ENCODE measurements around the gene TIMM50. TPM values are rescaled to one million over a fixed set of nuclear protein-coding genes. Genes with fewer than 3 reads are reported as not detected.

Gene TIMM50
- total and polyA plus RNA-seq, 2 of the 8 experiments (the other 6 are each of a cell fraction or from before 2014, with no cell fraction given) = 155 to 187 TPM

GRCh38 chr19:39467941-39468340 is 12.7 kb upstream of the TIMM50 start:
- H2BK20ac ChIP-seq (ENCODE audit: low read length) = no peak overlapping the region
- TF ChIP-seq KDM5A (IDR thresholded peaks at IDR 0.05; ENCODE audit: low read length) (no peak), EP300 (IDR thresholded peaks at IDR 0.05; ENCODE audit: borderline replicate concordance in 1 of 2, low read depth in 2 of 2, low read length in 2 of 2) (no peak), BRCA1 (IDR thresholded peaks at IDR 0.05; ENCODE audit: low read depth, low read length) (no peak), EGR1 (IDR thresholded peaks at IDR 0.05; ENCODE audit: borderline replicate concordance, low read depth, low read length) (no peak), TEAD4 (IDR thresholded peaks at IDR 0.05; ENCODE audit: low read depth, low read length) (no peak), NRF1 (IDR thresholded peaks at IDR 0.05; ENCODE audit: low read depth, low read length) (no peak), SP2 (IDR thresholded peaks at IDR 0.05; ENCODE audit: low read length) (no peak), RAD21 (IDR thresholded peaks at IDR 0.05 in 1 of 2, conservative IDR thresholded peaks at IDR 0.05 in 1 of 2; ENCODE audit: low read depth in 2 of 2, low read length in 2 of 2) (no peak), MAX (IDR thresholded peaks at IDR 0.05) (no peak), KDM4A (IDR thresholded peaks at IDR 0.05; ENCODE audit: low read depth, low read length, severe bottlenecking) (no peak), JUND (IDR thresholded peaks at IDR 0.05; ENCODE audit: low read length) (no peak), PHF8 (conservative IDR thresholded peaks at IDR 0.05; ENCODE audit: low read depth, low read length) (no peak), NANOG (IDR thresholded peaks at IDR 0.05; ENCODE audit: insufficient read depth, low read depth, low read length, poor library complexity, severe bottlenecking) (no peak), RFX5 (IDR thresholded peaks at IDR 0.05; ENCODE audit: borderline replicate concordance, low read depth, low read length) (no peak)

More at GRCh38 chr19:39467941-39468340, 12.7 kb upstream of the TIMM50 start:
- Histone ChIP-seq H3K56ac (replicated peaks; ENCODE audit: insufficient read length, low read depth, low read length) (no peak overlapping the region), H4K8ac (ENCODE audit: extremely low read depth, insufficient read depth, low read length) (no peak overlapping the region), H2AFZ (ENCODE audit: low read length) (no peak overlapping the region), H3K23me2 (ENCODE audit: low read depth, low read length) (0 out of 2 replicates have a peak, but pooled peaks cover 1% of the 10 kb centered on the region), H2AK5ac (ENCODE audit: low read depth, low read length) (no peak overlapping the region), H4K5ac (ENCODE audit: insufficient read length, low read depth, low read length) (no peak overlapping the region), H3K4me3 (ENCODE audit: extremely low read depth in 1 of 4, insufficient read depth in 2 of 4, low read depth in 3 of 4, low read length in 4 of 4) (no peak overlapping the region), H3K23ac (ENCODE audit: insufficient read length) (no peak overlapping the region), H2BK12ac (ENCODE audit: low read depth, low read length) (no peak overlapping the region), H3K36me3 (ENCODE audit: control insufficient read depth in 2 of 4, insufficient read depth in 4 of 4, low read length in 3 of 4) (peaks cover 39 to 81% (median 66%) of the 10 kb centered on the region in 4 experiments), H4K20me1 (replicated peaks in 1 of 2; ENCODE audit: control insufficient read depth in 1 of 2, insufficient read depth in 2 of 2, low read length in 2 of 2) (peaks cover 0 to 25% of the 10 kb centered on the region in 2 experiments), H3K27ac (ENCODE audit: low read depth, low read length) (no peak overlapping the region), H3K4me2 (ENCODE audit: insufficient read depth in 1 of 2, low read depth in 2 of 2, low read length in 2 of 2) (no peak overlapping the region), H3K4ac (replicated peaks; ENCODE audit: insufficient read length, low read depth, low read length) (no peak overlapping the region), H3K79me1 (ENCODE audit: low read depth, low read length) (peaks cover 14% of the 10 kb centered on the region), H3K9me3 (ENCODE audit: insufficient read depth in 2 of 2, low read depth in 1 of 2, low read length in 1 of 2) (no peaks in the 10 kb centered on the region), H4K91ac (replicated peaks; ENCODE audit: insufficient read length, low read length) (no peak overlapping the region), H3K9ac (replicated peaks in 1 of 4; ENCODE audit: extremely low read depth in 1 of 4, low read depth in 3 of 4, low read length in 3 of 4) (no peak overlapping the region), H3K14ac (ENCODE audit: insufficient read length) (no peak overlapping the region), H3K18ac (ENCODE audit: extremely low read depth, low read length) (no peak overlapping the region), H3K27me3 (replicated peaks in 1 of 4; ENCODE audit: control insufficient read depth in 3 of 4, extremely low read depth in 1 of 4, insufficient read depth in 3 of 4, low read length in 3 of 4) (no peaks in the 10 kb centered on the region), H2BK120ac (replicated peaks; ENCODE audit: low read depth, low read length) (no peak overlapping the region), H2BK15ac (ENCODE audit: low read length) (no peak overlapping the region), H3K4me1 (replicated peaks in 1 of 4; ENCODE audit: control insufficient read depth in 3 of 4, insufficient read depth in 4 of 4, low read length in 3 of 4) (no peaks in the 10 kb centered on the region; a peak in 1 of 7 replicates), H2BK5ac (ENCODE audit: low read depth, low read length) (no peak overlapping the region), H3K79me2 (ENCODE audit: control insufficient read depth in 1 of 2, insufficient read depth in 2 of 2, low read length in 2 of 2) (no peaks in the 10 kb centered on the region)
- DNase-seq (ENCODE audit: low read depth in 1 of 2, low spot score in 2 of 2) (no peak), FAIRE-seq (no peak)
- 100% methylated on average over 7 of the region's 7 CpGs; no CpG with 5 or more reads in 1 of the 2 experiments for WGBS, 2 experiments (ENCODE audit: extremely low coverage in 1 of 2, insufficient coverage in 1 of 2, insufficient read length in 1 of 2, insufficient replicate concordance in 2 of 2, low coverage in 1 of 2, low lambda C conversion rate in 2 of 2, missing lambda C conversion rate in 1 of 2)
- ChIA-PET POLR2A (ENCODE audit: partially characterized antibody) (interaction anchor here (1.0 to 47.8 kb wide), 7 partner anchors 10 to 58 kb away, joined by 3 to 1154 read pairs (median 3); partner anchors contain the start of genes PLEKHG2, RPS16 and SUPT5H), CTCF (ENCODE audit: partially characterized antibody) (interaction anchor here (0.6 to 2.0 kb wide), 6 partner anchors 13 to 97 kb away, joined by 3 to 6 read pairs (median 4); partner anchors contain the start of gene EID2B)

All from H1 (cell line).